HT-29 (cell line): ENCODE results near the gene BTN1A1. TPM values are rescaled to one million over a fixed set of nuclear protein-coding genes. Genes with fewer than 3 reads are reported as not detected.
"Not testable (repeated sequence)": the region's sequence is repeated elsewhere in the genome, so short reads cannot be mapped to it uniquely, and the experiment has no call there.

Source experiments
- DNase-seq: peaks from one replicate; pipeline ENCODE4 v3.0.0-alpha.2; 2015; ENCODE audit warnings: low spot score
- total RNA-seq: library from RNA; depleted of rRNA; stranded (reverse); fragments of >200 nt; shearing (Covaris generic); gene quantifications from 2 replicates; pipeline ENCODE4 v1.2.3, GENCODE V29; 2014; rRNA removed

Gene BTN1A1
- not detected in 2 replicates for total RNA-seq

DNA sequence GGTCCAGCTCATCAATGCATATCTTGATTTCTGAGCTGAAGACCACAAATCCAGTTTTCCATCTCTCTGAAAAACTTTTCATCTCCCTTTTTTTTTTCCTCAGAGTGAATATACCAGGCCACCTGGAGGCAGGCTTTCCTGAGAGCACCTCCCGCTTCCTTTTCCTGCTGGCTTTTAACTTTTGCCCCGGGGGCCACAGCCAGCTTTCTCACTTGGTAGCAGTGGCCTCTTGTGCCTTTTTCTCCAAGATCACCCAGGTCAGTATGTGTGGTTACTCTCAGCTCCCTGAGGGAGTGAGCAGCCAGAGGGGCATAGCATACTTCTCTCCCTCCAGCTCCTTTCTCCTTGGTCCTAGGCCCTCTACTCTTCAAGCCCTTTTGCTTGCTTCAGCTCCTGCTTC lies at the start of gene BTN1A1:
BTN1A1 (plus strand) TSS at position 202 of the 400 bp plus-strand sequence. CDS start 984 bp downstream, outside the sequence.
- DNase-seq, result no peak

DNA sequence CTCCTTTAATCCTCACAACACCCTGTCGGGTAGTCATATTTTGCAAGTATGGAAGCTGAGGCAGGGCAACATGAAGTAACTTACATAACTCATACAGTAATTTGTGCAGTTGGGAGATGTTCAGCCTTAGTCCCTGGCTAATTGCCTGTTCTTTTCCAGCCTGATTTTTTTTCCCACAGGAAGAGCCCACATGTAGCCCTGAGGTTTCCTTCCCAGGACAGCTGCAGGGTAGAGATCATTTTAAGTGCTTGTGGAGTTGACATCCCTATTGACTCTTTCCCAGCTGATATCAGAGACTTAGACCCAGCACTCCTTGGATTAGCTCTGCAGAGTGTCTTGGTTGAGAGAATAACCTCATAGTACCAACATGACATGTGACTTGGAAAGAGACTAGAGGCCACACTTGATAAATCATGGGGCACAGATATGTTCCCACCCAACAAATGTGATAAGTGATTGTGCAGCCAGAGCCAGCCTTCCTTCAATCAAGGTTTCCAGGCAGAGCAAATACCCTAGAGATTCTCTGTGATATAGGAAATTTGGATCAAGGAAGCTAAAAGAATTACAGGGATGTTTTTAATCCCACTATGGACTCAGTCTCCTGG lies 47.4 kb upstream of the BTN1A1 start:
- DNase-seq, result no peak

- no peak for DNase-seq
These were observed 45.5 kb upstream of the BTN1A1 start for GRCh38 chr6:26454631-26455030.

GRCh38 chr6:26455357-26455970 lies 44.6 kb upstream of the BTN1A1 start:
- no peak for DNase-seq

- no peak for DNase-seq
These were observed 42.8 kb upstream of the BTN1A1 start for GRCh38 chr6:26457264-26457805.

- peak; percentile 87 for DNase-seq
These were observed 42.1 kb upstream of the BTN1A1 start, which contains the start of gene BTN2A1 for GRCh38 chr6:26457806-26458688. BTN2A1 (plus strand) TSS chr6:26457955; CDS start chr6:26458637, 682 bp downstream.

GRCh38 chr6:26459023-26459810 lies 40.9 kb upstream of the BTN1A1 start:
- no peak for DNase-seq

DNA sequence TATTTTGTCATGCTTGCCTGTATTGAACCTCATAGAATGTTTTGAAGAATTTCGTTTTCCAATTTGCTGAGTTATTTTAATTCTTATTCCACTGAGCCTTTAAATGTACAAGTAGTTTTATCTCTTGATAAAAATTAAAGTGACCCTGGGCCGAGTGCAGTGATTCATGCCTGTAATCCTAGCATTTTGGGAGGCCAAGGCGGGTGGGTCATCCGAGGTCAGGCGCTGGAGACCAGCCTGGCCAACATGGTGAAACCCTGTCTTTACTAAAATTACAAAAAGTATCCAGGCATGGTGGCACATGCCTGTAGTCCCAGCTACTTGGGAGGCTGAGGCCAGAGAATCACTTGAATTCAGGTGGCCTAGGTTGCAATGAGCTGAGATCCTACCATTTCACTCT lies 38.8 kb upstream of the BTN1A1 start:
- not testable (repeated sequence) for DNase-seq

GRCh38 chr6:26464014-26464413 lies 36.1 kb upstream of the BTN1A1 start:
- no peak for DNase-seq

DNA sequence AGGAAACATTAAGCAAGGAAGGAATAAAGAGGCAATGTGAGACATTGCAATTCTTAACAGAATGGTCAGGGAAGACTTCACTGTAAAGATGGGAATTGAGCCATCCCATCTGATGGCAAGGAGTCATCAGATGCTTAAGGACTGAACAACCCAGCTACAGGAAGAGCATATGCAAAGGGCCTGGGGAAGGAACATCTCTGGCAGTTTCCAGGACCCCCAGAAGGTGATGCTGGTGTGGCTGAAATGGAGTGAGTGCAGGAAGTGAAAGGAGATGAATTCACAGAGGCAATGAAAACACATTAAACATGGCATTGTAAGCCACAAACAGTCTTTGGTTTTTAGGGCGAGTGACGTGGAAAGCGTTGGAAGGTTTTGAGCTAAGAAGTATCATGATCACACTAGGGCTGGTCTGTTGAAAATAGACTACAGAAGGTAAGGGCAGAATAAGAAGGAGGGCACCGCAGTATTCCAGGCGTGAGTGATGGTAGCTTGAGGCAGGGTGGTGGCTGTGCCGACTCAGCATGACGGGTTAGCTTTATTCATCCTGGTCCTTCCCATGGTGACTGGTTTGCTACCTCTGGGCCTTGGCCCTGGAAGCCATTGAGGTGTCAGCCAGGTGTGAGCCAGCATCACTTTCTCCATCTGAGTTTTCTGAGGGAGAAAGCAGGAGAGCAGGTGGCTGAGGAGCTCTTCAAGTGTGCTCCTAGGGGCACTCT lies 35.5 kb upstream of the BTN1A1 start:
- DNase-seq, result no peak

DNA sequence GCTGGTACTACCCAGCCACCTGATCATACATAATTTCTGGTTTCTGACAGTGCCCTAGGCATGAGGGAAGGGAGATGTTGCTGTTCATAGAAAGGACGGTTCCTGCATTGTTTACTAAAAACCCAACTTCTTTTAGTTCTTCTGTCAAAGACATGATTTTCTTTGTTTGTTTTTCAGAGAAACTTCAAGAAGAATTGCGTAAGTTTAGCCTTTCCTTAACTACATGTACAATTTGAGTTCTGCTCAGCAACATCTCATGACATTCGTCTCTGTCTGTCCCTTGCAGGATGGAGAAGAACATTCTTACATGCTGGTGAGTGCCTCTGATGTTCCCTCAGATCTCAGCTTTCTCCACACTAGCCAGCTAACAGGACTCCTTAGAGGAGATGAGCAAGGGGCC lies 34.3 kb upstream of the BTN1A1 start:
- no peak for DNase-seq

GRCh38 chr6:26468829-26469228 lies 31.3 kb upstream of the BTN1A1 start:
- DNase-seq, result no peak

GRCh38 chr6:26470643-26471042 lies 29.5 kb upstream of the BTN1A1 start:
- DNase-seq, result no peak

- no peak for DNase-seq
These were observed 28.1 kb upstream of the BTN1A1 start for GRCh38 chr6:26471970-26472369.

- DNase-seq, result no peak
These were observed 27.4 kb upstream of the BTN1A1 start for GRCh38 chr6:26472549-26473290.

- no peak for DNase-seq
These were observed 26.7 kb upstream of the BTN1A1 start for GRCh38 chr6:26473429-26473757.

GRCh38 chr6:26473758-26474438 lies 26.2 kb upstream of the BTN1A1 start:
- DNase-seq, result peak; percentile 95

GRCh38 chr6:26474439-26474881 lies 25.6 kb upstream of the BTN1A1 start:
- DNase-seq, result no peak
